ENCODE data around the gene LARP1B. TPM values are rescaled to one million over a fixed set of nuclear protein-coding genes. Genes with fewer than 3 reads are reported as not detected.

LARP1B gene
- total and polyA plus RNA-seq, 2 donors (not counting 1 experiment from before 2014, with no cell fraction given) = 4.5 to 14.6 TPM

GRCh38 chr4:128107766-128108165 lies 46.7 kb downstream of the LARP1B start:
- 100% methylated on average over 1 of the region's 3 CpGs for WGBS (ENCODE audit: insufficient coverage)
- H3K9me3 ChIP-seq (ENCODE audit: control extremely low read depth in 1 of 3, control insufficient read depth in 2 of 3, insufficient read depth in 1 of 3, low read length in 2 of 3) = no peaks in the 10 kb centered on the region
- TF ChIP-seq EZH2 (IDR thresholded peaks at IDR 0.05; ENCODE audit: borderline replicate concordance, insufficient read depth, low read depth, low read length, poor library complexity, severe bottlenecking) (no peak), CTCF (IDR thresholded peaks at IDR 0.05) (no peak)
- intact Hi-C loops (cut with micrococcal nuclease) = no loop called here
- H3K4me2 ChIP-seq (replicated peaks; ENCODE audit: low read depth, low read length, poor library complexity, severe bottlenecking) = no peak overlapping the region
- no peaks in the 10 kb centered on the region for H4K20me1 ChIP-seq (ENCODE audit: control insufficient read depth, insufficient read depth, low read length, poor library complexity, severe bottlenecking)
- no peak overlapping the region for H3K9ac ChIP-seq (ENCODE audit: low read length)
- H3K27me3 ChIP-seq (replicated peaks in 1 of 4; ENCODE audit: control extremely low read depth in 1 of 4, control insufficient read depth in 3 of 4, insufficient read depth in 4 of 4, low read length in 3 of 4) = no peaks in the 10 kb centered on the region
- H3K4me3 Mint-ChIP-seq = no peak overlapping the region
- no peaks in the 10 kb centered on the region for H3K79me2 ChIP-seq (ENCODE audit: control insufficient read depth, insufficient read depth, low read length)
- ChIA-PET POLR2A (no interaction called here), CTCF (interaction anchor here (0.7 kb wide), 1 partner anchor 9 kb away, joined by 3 read pairs; no protein-coding TSS in a partner anchor)
- DNase-seq (no peak), ATAC-seq (ENCODE audit: low read depth) (no peak)
- H3K27me3 Mint-ChIP-seq = no peaks in the 10 kb centered on the region
- no peaks in the 10 kb centered on the region for H3K4me1 Mint-ChIP-seq
- no peak overlapping the region for H3K27ac Mint-ChIP-seq
- H2AFZ ChIP-seq (ENCODE audit: insufficient read depth, low read depth, low read length, poor library complexity, severe bottlenecking) = no peak overlapping the region
- no peaks in the 10 kb centered on the region for H3K4me1 ChIP-seq (ENCODE audit: control insufficient read depth in 2 of 2, insufficient read depth in 2 of 2, low read length in 2 of 2)
- H3K36me3 ChIP-seq (replicated peaks in 1 of 2; ENCODE audit: control extremely low read depth in 1 of 2, control insufficient read depth in 1 of 2, extremely low read depth in 1 of 2, insufficient read depth in 2 of 2, low read length in 1 of 2) = no peaks in the 10 kb centered on the region
- no peaks in the 10 kb centered on the region for H3K9me3 Mint-ChIP-seq (ENCODE audit: insufficient read depth)
- H3K4me3 ChIP-seq (ENCODE audit: control extremely low read depth in 1 of 5, extremely low read depth in 1 of 5, insufficient read depth in 1 of 5, low read depth in 2 of 5, low read length in 4 of 5) = no peak overlapping the region
- H3K27ac ChIP-seq (ENCODE audit: low read length in 2 of 2) = no peak overlapping the region

- Histone ChIP-seq H3K9me3 (ENCODE audit: control extremely low read depth in 1 of 3, control insufficient read depth in 2 of 3, insufficient read depth in 1 of 3, low read length in 2 of 3) (no peaks in the 10 kb centered on the region), H3K4me2 (replicated peaks; ENCODE audit: low read depth, low read length, poor library complexity, severe bottlenecking) (no peak overlapping the region), H3K36me3 (replicated peaks in 1 of 2; ENCODE audit: control extremely low read depth in 1 of 2, control insufficient read depth in 1 of 2, extremely low read depth in 1 of 2, insufficient read depth in 2 of 2, low read length in 1 of 2) (peaks cover 0 to 2% of the 10 kb centered on the region in 2 experiments), H2AFZ (ENCODE audit: insufficient read depth, low read depth, low read length, poor library complexity, severe bottlenecking) (no peak overlapping the region), H3K9ac (ENCODE audit: low read length) (no peak overlapping the region), H4K20me1 (ENCODE audit: control insufficient read depth, insufficient read depth, low read length, poor library complexity, severe bottlenecking) (no peaks in the 10 kb centered on the region), H3K4me3 (ENCODE audit: control extremely low read depth in 1 of 5, extremely low read depth in 1 of 5, insufficient read depth in 1 of 5, low read depth in 2 of 5, low read length in 4 of 5) (no peak overlapping the region), H3K79me2 (ENCODE audit: control insufficient read depth, insufficient read depth, low read length) (no peaks in the 10 kb centered on the region), H3K4me1 (ENCODE audit: control insufficient read depth in 2 of 2, insufficient read depth in 2 of 2, low read length in 2 of 2) (no peaks in the 10 kb centered on the region), H3K27me3 (replicated peaks in 1 of 4; ENCODE audit: control extremely low read depth in 1 of 4, control insufficient read depth in 3 of 4, insufficient read depth in 4 of 4, low read length in 3 of 4) (no peaks in the 10 kb centered on the region), H3K27ac (ENCODE audit: low read length in 2 of 2) (no peak overlapping the region)
- POLR2A ChIA-PET = no interaction called here
- WGBS (ENCODE audit: insufficient coverage) = 100% methylated on average over 1 of the region's 3 CpGs
- H3K4me1 Mint-ChIP-seq = no peaks in the 10 kb centered on the region
- no peak for DNase-seq
- ATAC-seq (ENCODE audit: low read depth) = no peak
- H3K27ac Mint-ChIP-seq = no peak overlapping the region
- TF ChIP-seq CTCF (IDR thresholded peaks at IDR 0.05) (no peak), EZH2 (IDR thresholded peaks at IDR 0.05; ENCODE audit: borderline replicate concordance, insufficient read depth, low read depth, low read length, poor library complexity, severe bottlenecking) (no peak)
- CTCF ChIA-PET = no interaction called here
- H3K27me3 Mint-ChIP-seq = no peaks in the 10 kb centered on the region
- H3K4me3 Mint-ChIP-seq = no peak overlapping the region
- intact Hi-C loops (cut with micrococcal nuclease) = no loop called here
- H3K9me3 Mint-ChIP-seq (ENCODE audit: insufficient read depth) = no peaks in the 10 kb centered on the region
Measured at GRCh38 chr4:128123036-128123435, 61.9 kb downstream of the LARP1B start.

Data from B cell (primary cell).